ENCODE results near the gene KBTBD4.
"Not testable (repeated sequence)": the region's sequence is repeated elsewhere in the genome, so short reads cannot be mapped to it uniquely, and the experiment has no call there.

Gene KBTBD4

DNA sequence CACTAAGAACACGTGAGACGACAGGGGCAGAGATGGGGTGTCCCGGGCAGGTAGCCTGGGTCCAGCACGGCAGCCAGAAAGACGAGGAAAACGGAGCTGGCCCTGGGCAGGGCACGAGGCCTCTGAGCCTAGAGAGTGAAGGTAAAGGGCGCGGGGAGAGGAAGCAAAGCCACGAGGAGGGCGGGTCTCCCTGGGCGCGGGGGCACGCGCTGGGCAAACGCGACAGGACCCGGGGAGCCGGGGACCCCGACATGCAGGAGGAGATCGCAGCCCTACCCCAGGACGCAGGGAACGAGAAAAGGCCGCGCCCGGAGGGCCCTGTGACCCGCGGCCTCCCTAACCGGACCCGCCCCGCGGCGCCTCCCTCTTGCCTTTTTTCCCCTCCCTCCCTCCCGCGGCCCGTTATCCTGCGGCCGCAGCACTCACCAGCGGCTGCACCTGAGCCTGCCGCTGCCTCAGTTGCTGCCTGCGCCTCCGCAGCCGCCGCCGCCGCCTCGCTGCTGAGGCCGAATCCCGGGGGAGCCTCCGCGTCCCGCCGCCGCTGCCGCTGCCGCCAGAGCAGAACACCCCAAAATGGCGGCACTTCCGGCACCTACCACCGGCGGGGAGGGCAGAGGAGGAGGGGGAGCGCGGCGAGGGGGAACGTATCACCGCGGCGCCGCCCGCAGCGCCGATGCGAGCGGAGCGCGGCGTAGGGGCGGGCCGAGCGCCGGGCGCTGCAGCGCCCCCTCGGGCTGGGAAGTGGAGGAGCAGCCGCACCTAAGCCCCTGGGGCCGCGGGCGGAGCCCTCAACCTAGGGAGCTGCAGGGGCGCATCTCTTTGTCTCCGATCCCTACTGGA, 26.0 kb downstream of the KBTBD4 start, which contains the start of gene CELF1:
CELF1 (minus strand) TSS at position 567 of the 840 bp plus-strand sequence. CDS start 53,609 bp downstream, outside the sequence.
- peak within 1 kb of the TSS; percentile 64 to 94 for H3K27ac ChIP-seq (ENCODE audit: insufficient read depth in 1 of 2, low read depth in 1 of 2, low read length in 2 of 2, poor library complexity in 1 of 2, severe bottlenecking in 2 of 2)
- DNase-seq: peak; percentile 93 to 96 (median 96)
- H3K36me3 ChIP-seq (ENCODE audit: control insufficient read depth in 4 of 4, insufficient read depth in 4 of 4, low read length in 3 of 4): peaks cover 0 to 6% (median 3%) of the 10 kb centered on the region in 4 experiments
- H3K4me3 ChIP-seq (ENCODE audit: control insufficient read depth in 1 of 7, extremely low read depth in 1 of 7, insufficient read depth in 4 of 7, low read depth in 2 of 7, low read length in 6 of 7): peak within 1 kb of the TSS; percentile 72 to 97 (median 88)
- H3K27me3 ChIP-seq (replicated peaks in 2 of 5; ENCODE audit: control insufficient read depth in 4 of 5, insufficient read depth in 5 of 5, low read length in 4 of 5): no peaks in the 10 kb centered on the region
- POLR2A ChIA-PET: interaction anchor here (0.6 to 1.0 kb wide), 4 partner anchors 9 to 38 kb away, joined by 3 to 5 read pairs (median 4); no protein-coding TSS in a partner anchor
- CTCF ChIA-PET: interaction anchor here (0.9 to 5.8 kb wide), 18 partner anchors 9 to 68 kb away, joined by 3 to 27 read pairs (median 4); partner anchors contain the start of genes FAM180B and PTPMT1
- H3K4me1 ChIP-seq (ENCODE audit: control extremely low read depth in 1 of 4, control insufficient read depth in 4 of 4, insufficient read depth in 4 of 4, low read length in 3 of 4): peaks cover 18 to 35% (median 31%) of the 10 kb centered on the region in 4 experiments
- no peaks in the 10 kb centered on the region for H3K9me3 ChIP-seq (ENCODE audit: control extremely low read depth in 1 of 5, control insufficient read depth in 4 of 5, insufficient read depth in 2 of 5, low read depth in 1 of 5, low read length in 4 of 5)
- under 1% methylated on average over 73 of the region's 89 CpGs for WGBS (ENCODE audit: insufficient coverage)

- H3K36me3 ChIP-seq (ENCODE audit: control insufficient read depth in 4 of 4, insufficient read depth in 4 of 4, low read length in 3 of 4): peaks cover 0 to 6% (median 3%) of the 10 kb centered on the region in 4 experiments
- ChIA-PET CTCF (interaction anchor here (0.7 to 5.8 kb wide), 14 partner anchors 8 to 69 kb away, joined by 3 to 27 read pairs (median 4); partner anchors contain the start of genes FAM180B and PTPMT1), POLR2A (interaction anchor here (1.0 kb wide), 1 partner anchor 33 kb away, joined by 3 read pairs; no protein-coding TSS in a partner anchor)
- H3K4me1 ChIP-seq (ENCODE audit: control extremely low read depth in 1 of 4, control insufficient read depth in 4 of 4, insufficient read depth in 4 of 4, low read length in 3 of 4): peaks cover 20 to 35% (median 31%) of the 10 kb centered on the region in 4 experiments
- DNase-seq: peak; percentile 19 to 63 (median 56)
- H3K9me3 ChIP-seq (ENCODE audit: control extremely low read depth in 1 of 5, control insufficient read depth in 4 of 5, insufficient read depth in 2 of 5, low read depth in 1 of 5, low read length in 4 of 5): no peaks in the 10 kb centered on the region
- no peaks in the 10 kb centered on the region for H3K27me3 ChIP-seq (replicated peaks in 2 of 5; ENCODE audit: control insufficient read depth in 4 of 5, insufficient read depth in 5 of 5, low read length in 4 of 5)
- H3K27ac ChIP-seq (ENCODE audit: insufficient read depth in 1 of 2, low read depth in 1 of 2, low read length in 2 of 2, poor library complexity in 1 of 2, severe bottlenecking in 2 of 2): peak overlapping the region; percentile 64 to 94
- 0% methylated on average over 17 of the region's 22 CpGs for WGBS (ENCODE audit: insufficient coverage)
- H3K4me3 ChIP-seq (ENCODE audit: control insufficient read depth in 1 of 7, extremely low read depth in 1 of 7, insufficient read depth in 4 of 7, low read depth in 2 of 7, low read length in 6 of 7): peak overlapping the region; percentile 72 to 97 (median 88)
These were observed 26.7 kb downstream of the KBTBD4 start for GRCh38 chr11:47552056-47552565.

GRCh38 chr11:47551086-47551485, 27.7 kb downstream of the KBTBD4 start:
- Histone ChIP-seq H3K9me3 (ENCODE audit: control extremely low read depth in 1 of 5, control insufficient read depth in 4 of 5, insufficient read depth in 2 of 5, low read depth in 1 of 5, low read length in 4 of 5) (no peaks in the 10 kb centered on the region), H3K4me3 (ENCODE audit: control insufficient read depth in 1 of 7, extremely low read depth in 1 of 7, insufficient read depth in 4 of 7, low read depth in 2 of 7, low read length in 6 of 7) (peak overlapping the region in 6 of 7 experiments; percentile 12 to 97 (median 55)), H3K4me1 (ENCODE audit: control extremely low read depth in 1 of 4, control insufficient read depth in 4 of 4, insufficient read depth in 4 of 4, low read length in 3 of 4) (peaks cover 20 to 35% (median 31%) of the 10 kb centered on the region in 4 experiments), H3K36me3 (ENCODE audit: control insufficient read depth in 4 of 4, insufficient read depth in 4 of 4, low read length in 3 of 4) (peaks cover 0 to 10% (median 3%) of the 10 kb centered on the region in 4 experiments), H3K27me3 (replicated peaks in 2 of 5; ENCODE audit: control insufficient read depth in 4 of 5, insufficient read depth in 5 of 5, low read length in 4 of 5) (no peaks in the 10 kb centered on the region), H3K27ac (ENCODE audit: insufficient read depth in 1 of 2, low read depth in 1 of 2, low read length in 2 of 2, poor library complexity in 1 of 2, severe bottlenecking in 2 of 2) (no peak overlapping the region)
- ChIA-PET POLR2A (no interaction called here), CTCF (interaction anchor here (0.7 to 5.8 kb wide), 7 partner anchors 10 to 70 kb away, joined by 3 to 27 read pairs (median 5); partner anchors contain the start of gene PTPMT1)
- peak; percentile 43 to 64 (median 53) for DNase-seq

- CTCF ChIA-PET: interaction anchor here (1.9 to 5.8 kb wide), 5 partner anchors 11 to 67 kb away, joined by 6 to 27 read pairs (median 9); partner anchors contain the start of gene PTPMT1
- H3K36me3 ChIP-seq (ENCODE audit: control insufficient read depth in 4 of 4, insufficient read depth in 4 of 4, low read length in 3 of 4): peaks cover 0 to 10% (median 3%) of the 10 kb centered on the region in 4 experiments
- DNase-seq: peak in 1 of 3 donors; percentile 25
- H3K4me3 ChIP-seq (ENCODE audit: control insufficient read depth in 1 of 7, extremely low read depth in 1 of 7, insufficient read depth in 4 of 7, low read depth in 2 of 7, low read length in 6 of 7): peak overlapping the region in 1 of 7 experiments; percentile 91
- H3K27me3 ChIP-seq (replicated peaks in 2 of 5; ENCODE audit: control insufficient read depth in 4 of 5, insufficient read depth in 5 of 5, low read length in 4 of 5): no peaks in the 10 kb centered on the region
- 98% methylated on average over 6 of the region's 10 CpGs for WGBS (ENCODE audit: insufficient coverage)
- H3K27ac ChIP-seq (ENCODE audit: insufficient read depth in 1 of 2, low read depth in 1 of 2, low read length in 2 of 2, poor library complexity in 1 of 2, severe bottlenecking in 2 of 2): no peak overlapping the region
- POLR2A ChIA-PET: no interaction called here
- H3K9me3 ChIP-seq (ENCODE audit: control extremely low read depth in 1 of 5, control insufficient read depth in 4 of 5, insufficient read depth in 2 of 5, low read depth in 1 of 5, low read length in 4 of 5): no peaks in the 10 kb centered on the region
- peaks cover 20 to 35% (median 31%) of the 10 kb centered on the region in 4 experiments for H3K4me1 ChIP-seq (ENCODE audit: control extremely low read depth in 1 of 4, control insufficient read depth in 4 of 4, insufficient read depth in 4 of 4, low read length in 3 of 4)
These were observed 28.3 kb downstream of the KBTBD4 start for GRCh38 chr11:47550288-47551047.

GRCh38 chr11:47546274-47546673, 32.5 kb downstream of the KBTBD4 start:
- CTCF ChIA-PET: interaction anchor here (0.6 to 1.2 kb wide), 3 partner anchors 9 to 46 kb away, joined by 3 read pairs; no protein-coding TSS in a partner anchor
- H3K9me3 ChIP-seq (ENCODE audit: control extremely low read depth in 1 of 5, control insufficient read depth in 4 of 5, insufficient read depth in 2 of 5, low read depth in 1 of 5, low read length in 4 of 5); H3K27ac ChIP-seq (ENCODE audit: insufficient read depth in 1 of 2, low read depth in 1 of 2, low read length in 2 of 2, poor library complexity in 1 of 2, severe bottlenecking in 2 of 2); H3K27me3 ChIP-seq (replicated peaks in 2 of 5; ENCODE audit: control insufficient read depth in 4 of 5, insufficient read depth in 5 of 5, low read length in 4 of 5); POLR2A ChIA-PET; H3K4me3 ChIP-seq (ENCODE audit: control insufficient read depth in 1 of 7, extremely low read depth in 1 of 7, insufficient read depth in 4 of 7, low read depth in 2 of 7, low read length in 6 of 7); DNase-seq: not testable (repeated sequence)
- H3K36me3 ChIP-seq (ENCODE audit: control insufficient read depth in 4 of 4, insufficient read depth in 4 of 4, low read length in 3 of 4): peaks cover 0 to 10% (median 4%) of the 10 kb centered on the region in 4 experiments
- WGBS (ENCODE audit: insufficient coverage): 95% methylated on average over 4 of the region's 7 CpGs
- peaks cover 9 to 16% (median 10%) of the 10 kb centered on the region in 4 experiments for H3K4me1 ChIP-seq (ENCODE audit: control extremely low read depth in 1 of 4, control insufficient read depth in 4 of 4, insufficient read depth in 4 of 4, low read length in 3 of 4)

DNA sequence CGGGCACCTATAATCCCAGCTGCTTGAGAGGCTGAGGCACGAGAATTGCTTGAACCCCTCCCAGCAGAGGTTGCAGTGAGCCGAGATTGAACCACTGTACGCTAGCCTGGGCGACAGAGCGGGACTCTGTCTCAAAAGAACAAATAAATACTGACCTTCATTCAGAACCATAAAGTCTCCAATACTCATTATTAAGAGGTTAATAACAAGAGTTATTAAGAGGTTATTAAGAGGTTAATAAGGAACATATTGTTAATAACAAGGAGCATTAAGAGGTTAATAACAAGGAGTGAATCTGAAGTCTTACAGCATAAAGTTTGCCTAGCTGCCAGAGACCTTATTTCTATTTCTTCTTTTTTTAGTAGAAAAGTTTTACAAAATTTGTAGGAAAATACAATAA, 33.5 kb downstream of the KBTBD4 start:
- H3K9me3 ChIP-seq (ENCODE audit: control extremely low read depth in 1 of 5, control insufficient read depth in 4 of 5, insufficient read depth in 2 of 5, low read depth in 1 of 5, low read length in 4 of 5): no peaks in the 10 kb centered on the region
- POLR2A ChIA-PET: interaction anchor here (0.6 kb wide), 2 partner anchors 65 to 1256 kb away, joined by 3 read pairs; no protein-coding TSS in a partner anchor
- no CpG with 5 or more reads among the region's 6 CpGs for WGBS (ENCODE audit: insufficient coverage)
- H3K36me3 ChIP-seq (ENCODE audit: control insufficient read depth in 4 of 4, insufficient read depth in 4 of 4, low read length in 3 of 4): peaks cover 0 to 11% (median 3%) of the 10 kb centered on the region in 4 experiments
- no peak for DNase-seq
- CTCF ChIA-PET: interaction anchor here (0.9 to 1.2 kb wide), 3 partner anchors 27 to 47 kb away, joined by 3 read pairs; no protein-coding TSS in a partner anchor
- H3K27me3 ChIP-seq (replicated peaks in 2 of 5; ENCODE audit: control insufficient read depth in 4 of 5, insufficient read depth in 5 of 5, low read length in 4 of 5): no peaks in the 10 kb centered on the region
- no peak overlapping the region for H3K27ac ChIP-seq (ENCODE audit: insufficient read depth in 1 of 2, low read depth in 1 of 2, low read length in 2 of 2, poor library complexity in 1 of 2, severe bottlenecking in 2 of 2)
- no peak overlapping the region for H3K4me3 ChIP-seq (ENCODE audit: control insufficient read depth in 1 of 7, extremely low read depth in 1 of 7, insufficient read depth in 4 of 7, low read depth in 2 of 7, low read length in 6 of 7)
- H3K4me1 ChIP-seq (ENCODE audit: control extremely low read depth in 1 of 4, control insufficient read depth in 4 of 4, insufficient read depth in 4 of 4, low read length in 3 of 4): peaks cover 4 to 11% (median 5%) of the 10 kb centered on the region in 4 experiments

All from common myeloid progenitor, CD34-positive (primary cell).